CD4-positive, alpha-beta T cell treated with Interleukin-17A for 1 hour (primary cell): Measurements from ENCODE around the gene RFC1.
"Not testable (repeated sequence)": the region's sequence is repeated elsewhere in the genome, so short reads cannot be mapped to it uniquely, and the experiment has no call there.

Experiments
- DNase-seq: peaks from one replicate; pipeline ENCODE4 v3.0.0-alpha.2; 2020

RFC1 gene

GRCh38 chr4:39365830-39366771, at the start of gene RFC1:
Gene RFC1 (minus strand): TSS chr4:39366362. CDS start chr4:39366241, 121 bp downstream.
- peak; percentile 92 for DNase-seq

GRCh38 chr4:39415678-39416283, 49.6 kb upstream of the RFC1 start:
- DNase-seq = no peak

- DNase-seq = not testable (repeated sequence)
Observed at GRCh38 chr4:39411561-39411960, 45.4 kb upstream of the RFC1 start.

GRCh38 chr4:39410415-39410814, 44.3 kb upstream of the RFC1 start:
- no peak for DNase-seq

- DNase-seq = no peak
Observed at GRCh38 chr4:39407584-39407885, 41.4 kb upstream of the RFC1 start.

- DNase-seq = no peak
Observed at GRCh38 chr4:39406763-39407583, 40.8 kb upstream of the RFC1 start, which contains the start of gene KLB. Gene KLB (plus strand): TSS chr4:39406930. CDS start chr4:39406950, 20 bp downstream.

GRCh38 chr4:39401640-39402039, 35.5 kb upstream of the RFC1 start:
- DNase-seq = not testable (repeated sequence)

- DNase-seq = no peak
Observed at GRCh38 chr4:39394706-39395105, 28.5 kb upstream of the RFC1 start.

GRCh38 chr4:39390603-39391002, 24.4 kb upstream of the RFC1 start:
- DNase-seq = no peak

GRCh38 chr4:39384563-39384962, 18.4 kb upstream of the RFC1 start:
- no peak for DNase-seq

- DNase-seq = no peak
Observed at GRCh38 chr4:39383690-39384089, 17.5 kb upstream of the RFC1 start.

GRCh38 chr4:39375478-39375877, 9.3 kb upstream of the RFC1 start:
- no peak for DNase-seq

GRCh38 chr4:39371209-39371608, 5.0 kb upstream of the RFC1 start:
- DNase-seq = not testable (repeated sequence)

- DNase-seq = no peak
Observed at GRCh38 chr4:39369301-39369700, 3.1 kb upstream of the RFC1 start.

- no peak for DNase-seq
Observed at GRCh38 chr4:39367166-39367565, 1.0 kb upstream of the RFC1 start.

GRCh38 chr4:39365360-39365759, 802 bp downstream of the RFC1 start:
- DNase-seq = peak; percentile 25

GRCh38 chr4:39363773-39364393, 2.3 kb downstream of the RFC1 start:
- no peak for DNase-seq

GRCh38 chr4:39362827-39363226, 3.3 kb downstream of the RFC1 start:
- no peak for DNase-seq

GRCh38 chr4:39360611-39361010, 5.6 kb downstream of the RFC1 start:
- not testable (repeated sequence) for DNase-seq

- no peak for DNase-seq
Observed at GRCh38 chr4:39357002-39357401, 9.2 kb downstream of the RFC1 start.

- no peak for DNase-seq
Observed at GRCh38 chr4:39354254-39354552, 12.0 kb downstream of the RFC1 start.

GRCh38 chr4:39353478-39354253, 12.5 kb downstream of the RFC1 start:
- peak; percentile 75 for DNase-seq
